Loucy (cell line): ENCODE data around the gene LENG9.
"Not testable (repeated sequence)": the region's sequence is repeated elsewhere in the genome, so short reads cannot be mapped to it uniquely, and the experiment has no call there.

ENCODE experiments used
- CTCF ChIP-seq: fragments of 200-600 bp; sonication (generic); conservative IDR thresholded peaks from 2 replicates; pipeline ENCODE4 v1.5.1; 2014; ENCODE audit warnings: mild to moderate bottlenecking, antibody characterized with exemption, low read length
- EZH2phosphoT487 ChIP-seq: fragments of 200-600 bp; IDR thresholded peaks from 2 replicates; pipeline ENCODE4 v1.6.1; 2018; ENCODE audit warnings: antibody characterized with exemption, mild to moderate bottlenecking, moderate library complexity, borderline replicate concordance

DNA sequence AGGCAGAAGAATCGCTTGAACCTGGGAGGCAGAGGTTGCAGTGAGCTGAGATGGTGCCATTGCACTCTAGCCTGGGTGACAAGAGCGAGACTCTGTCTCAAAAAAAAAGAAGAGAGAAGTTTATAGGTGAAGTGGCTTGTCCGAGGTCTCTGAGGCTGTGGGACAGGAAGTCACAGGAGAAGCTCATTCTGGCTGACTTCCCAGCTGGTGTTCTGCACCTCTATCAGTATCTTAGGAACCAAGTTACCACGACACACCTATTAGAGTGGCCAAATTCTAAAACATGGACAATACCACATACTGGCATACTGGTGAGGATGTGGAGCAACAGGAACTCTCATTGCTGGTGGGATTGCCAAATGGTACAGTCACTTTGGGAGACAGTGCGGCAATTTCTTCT lies 31.7 kb upstream of the LENG9 start:
- TF ChIP-seq EZH2phosphoT487, CTCF: not testable (repeated sequence)
